Measurements from ENCODE around the gene TRIO. TPM values are rescaled to one million over a fixed set of nuclear protein-coding genes. Genes with fewer than 3 reads are reported as not detected.

Gene TRIO
- total RNA-seq, 2 experiments from 2014 or later, result 3.6 to 4.6 TPM

GRCh38 chr5:14364096-14364495, 221.0 kb downstream of the TRIO start:
- no peak overlapping the region for H3K4me3 Mint-ChIP-seq
- no peaks in the 10 kb centered on the region for H3K27me3 Mint-ChIP-seq (ENCODE audit: low read depth)
- no peaks in the 10 kb centered on the region for H3K9me3 Mint-ChIP-seq
- CTCF ChIA-PET, result interaction anchor here (0.7 to 5.2 kb wide), 11 partner anchors 9 to 368 kb away, joined by 3 to 73 read pairs (median 4); no protein-coding TSS in a partner anchor
- intact Hi-C loops (cut with micrococcal nuclease), result loop anchor here (1.0 to 5.0 kb wide), 6 partner anchors 12 to 650 kb away; no protein-coding TSS in a partner anchor
- H3K36me3 Mint-ChIP-seq (ENCODE audit: low read depth), result no peaks in the 10 kb centered on the region
- peaks cover 23% of the 10 kb centered on the region for H3K4me1 Mint-ChIP-seq (ENCODE audit: low read depth)
- H3K27ac Mint-ChIP-seq, result no peak overlapping the region
- no peak for DNase-seq

- H3K9me3 Mint-ChIP-seq, result no peaks in the 10 kb centered on the region
- no peak overlapping the region for H3K4me3 Mint-ChIP-seq
- peak; percentile 34 for DNase-seq
- intact Hi-C loops (cut with micrococcal nuclease), result loop anchor here (1.0 to 5.0 kb wide), 6 partner anchors 13 to 649 kb away; no protein-coding TSS in a partner anchor
- H3K27me3 Mint-ChIP-seq (ENCODE audit: low read depth), result no peaks in the 10 kb centered on the region
- CTCF ChIA-PET, result interaction anchor here (0.7 to 5.2 kb wide), 11 partner anchors 10 to 367 kb away, joined by 3 to 73 read pairs (median 4); no protein-coding TSS in a partner anchor
- H3K36me3 Mint-ChIP-seq (ENCODE audit: low read depth), result no peaks in the 10 kb centered on the region
- no peak overlapping the region for H3K27ac Mint-ChIP-seq
- H3K4me1 Mint-ChIP-seq (ENCODE audit: low read depth), result peaks cover 24% of the 10 kb centered on the region
Observed at GRCh38 chr5:14364576-14365472, 221.7 kb downstream of the TRIO start.

- no peaks in the 10 kb centered on the region for H3K9me3 Mint-ChIP-seq
- DNase-seq, result no peak
- CTCF ChIA-PET, result interaction anchor here (0.7 to 5.2 kb wide), 6 partner anchors 14 to 319 kb away, joined by 3 to 73 read pairs (median 8); no protein-coding TSS in a partner anchor
- peaks cover 24% of the 10 kb centered on the region for H3K4me1 Mint-ChIP-seq (ENCODE audit: low read depth)
- H3K36me3 Mint-ChIP-seq (ENCODE audit: low read depth), result no peaks in the 10 kb centered on the region
- H3K27me3 Mint-ChIP-seq (ENCODE audit: low read depth), result no peaks in the 10 kb centered on the region
- H3K27ac Mint-ChIP-seq, result no peak overlapping the region
- no peak overlapping the region for H3K4me3 Mint-ChIP-seq
- intact Hi-C loops (cut with micrococcal nuclease), result no loop called here
Observed at GRCh38 chr5:14365831-14366430, 222.8 kb downstream of the TRIO start.

GRCh38 chr5:14366763-14367162, 223.6 kb downstream of the TRIO start:
- H3K4me1 Mint-ChIP-seq (ENCODE audit: low read depth), result peaks cover 24% of the 10 kb centered on the region
- no peak overlapping the region for H3K4me3 Mint-ChIP-seq
- CTCF ChIA-PET, result interaction anchor here (0.8 to 5.2 kb wide), 4 partner anchors 15 to 318 kb away, joined by 3 to 73 read pairs (median 8); no protein-coding TSS in a partner anchor
- no peaks in the 10 kb centered on the region for H3K27me3 Mint-ChIP-seq (ENCODE audit: low read depth)
- no peaks in the 10 kb centered on the region for H3K36me3 Mint-ChIP-seq (ENCODE audit: low read depth)
- intact Hi-C loops (cut with micrococcal nuclease), result no loop called here
- H3K27ac Mint-ChIP-seq, result no peak overlapping the region
- DNase-seq, result no peak
- no peaks in the 10 kb centered on the region for H3K9me3 Mint-ChIP-seq

- Mint-ChIP-seq H3K9me3 (no peaks in the 10 kb centered on the region), H3K27me3 (ENCODE audit: low read depth) (no peaks in the 10 kb centered on the region), H3K27ac (no peak overlapping the region), H3K4me3 (no peak overlapping the region), H3K4me1 (ENCODE audit: low read depth) (peaks cover 24% of the 10 kb centered on the region), H3K36me3 (ENCODE audit: low read depth) (no peaks in the 10 kb centered on the region)
- DNase-seq, result no peak
- CTCF ChIA-PET, result interaction anchor here (0.8 to 5.2 kb wide), 4 partner anchors 16 to 282 kb away, joined by 3 to 73 read pairs (median 11); no protein-coding TSS in a partner anchor
- intact Hi-C loops (cut with micrococcal nuclease), result no loop called here
Observed at GRCh38 chr5:14367364-14367763, 224.2 kb downstream of the TRIO start.

- intact Hi-C loops (cut with micrococcal nuclease), result no loop called here
- no peak overlapping the region for H3K27ac Mint-ChIP-seq
- H3K4me1 Mint-ChIP-seq (ENCODE audit: low read depth), result peaks cover 21% of the 10 kb centered on the region
- DNase-seq, result no peak
- H3K36me3 Mint-ChIP-seq (ENCODE audit: low read depth), result no peaks in the 10 kb centered on the region
- no peak overlapping the region for H3K4me3 Mint-ChIP-seq
- CTCF ChIA-PET, result interaction anchor here (0.5 to 3.2 kb wide), 3 partner anchors 18 to 459 kb away, joined by 4 to 11 read pairs (median 11); no protein-coding TSS in a partner anchor
- no peaks in the 10 kb centered on the region for H3K9me3 Mint-ChIP-seq
- H3K27me3 Mint-ChIP-seq (ENCODE audit: low read depth), result no peaks in the 10 kb centered on the region
Observed at GRCh38 chr5:14369780-14370179, 226.6 kb downstream of the TRIO start.

GRCh38 chr5:14370386-14370785, 227.2 kb downstream of the TRIO start:
- Mint-ChIP-seq H3K27me3 (ENCODE audit: low read depth) (no peaks in the 10 kb centered on the region), H3K36me3 (ENCODE audit: low read depth) (no peaks in the 10 kb centered on the region), H3K27ac (no peak overlapping the region), H3K9me3 (no peaks in the 10 kb centered on the region), H3K4me1 (ENCODE audit: low read depth) (peaks cover 17% of the 10 kb centered on the region), H3K4me3 (no peak overlapping the region)
- no peak for DNase-seq
- CTCF ChIA-PET, result no interaction called here
- intact Hi-C loops (cut with micrococcal nuclease), result no loop called here

GRCh38 chr5:14373685-14374084, 230.5 kb downstream of the TRIO start:
- CTCF ChIA-PET, result interaction anchor here (1.0 kb wide), 1 partner anchor 276 kb away, joined by 3 read pairs; no protein-coding TSS in a partner anchor

GRCh38 chr5:14374100-14374499, 231.0 kb downstream of the TRIO start:
- intact Hi-C loops (cut with micrococcal nuclease), result no loop called here
- CTCF ChIA-PET, result no interaction called here

More at GRCh38 chr5:14373685-14374084, 230.5 kb downstream of the TRIO start:
- DNase-seq, result no peak
- Mint-ChIP-seq H3K36me3 (ENCODE audit: low read depth) (peaks cover 2% of the 10 kb centered on the region), H3K4me1 (ENCODE audit: low read depth) (peaks cover 2% of the 10 kb centered on the region), H3K4me3 (no peak overlapping the region), H3K27me3 (ENCODE audit: low read depth) (no peaks in the 10 kb centered on the region), H3K9me3 (no peaks in the 10 kb centered on the region), H3K27ac (no peak overlapping the region)
- intact Hi-C loops (cut with micrococcal nuclease), result no loop called here

GRCh38 chr5:14376789-14377188, 233.6 kb downstream of the TRIO start:
- H3K4me3 Mint-ChIP-seq, result no peak overlapping the region
- H3K27me3 Mint-ChIP-seq (ENCODE audit: low read depth), result no peaks in the 10 kb centered on the region
- peaks cover 4% of the 10 kb centered on the region for H3K36me3 Mint-ChIP-seq (ENCODE audit: low read depth)
- CTCF ChIA-PET, result interaction anchor here (0.7 kb wide), 1 partner anchor 331 kb away, joined by 3 read pairs; no protein-coding TSS in a partner anchor
- no peak for DNase-seq
- H3K4me1 Mint-ChIP-seq (ENCODE audit: low read depth), result no peaks in the 10 kb centered on the region
- no peaks in the 10 kb centered on the region for H3K9me3 Mint-ChIP-seq
- intact Hi-C loops (cut with micrococcal nuclease), result no loop called here
- H3K27ac Mint-ChIP-seq, result no peak overlapping the region

More at GRCh38 chr5:14374100-14374499, 231.0 kb downstream of the TRIO start:
- H3K36me3 Mint-ChIP-seq (ENCODE audit: low read depth), result peaks cover 2% of the 10 kb centered on the region
- H3K9me3 Mint-ChIP-seq, result no peaks in the 10 kb centered on the region
- H3K4me1 Mint-ChIP-seq (ENCODE audit: low read depth), result peaks cover 1% of the 10 kb centered on the region
- no peak overlapping the region for H3K27ac Mint-ChIP-seq
- H3K27me3 Mint-ChIP-seq (ENCODE audit: low read depth), result no peaks in the 10 kb centered on the region
- H3K4me3 Mint-ChIP-seq, result no peak overlapping the region
- no peak for DNase-seq

GRCh38 chr5:14379739-14380497, 236.8 kb downstream of the TRIO start:
- Mint-ChIP-seq H3K9me3 (no peaks in the 10 kb centered on the region), H3K27ac (no peak overlapping the region), H3K36me3 (ENCODE audit: low read depth) (peaks cover 4% of the 10 kb centered on the region), H3K4me1 (ENCODE audit: low read depth) (no peaks in the 10 kb centered on the region), H3K27me3 (ENCODE audit: low read depth) (no peaks in the 10 kb centered on the region), H3K4me3 (no peak overlapping the region)
- no peak for DNase-seq
- intact Hi-C loops (cut with micrococcal nuclease), result no loop called here
- CTCF ChIA-PET, result interaction anchor here (0.6 kb wide), 2 partner anchors 9 to 15 kb away, joined by 3 read pairs; no protein-coding TSS in a partner anchor

Measured in activated naive CD4-positive, alpha-beta T cell treated with anti-CD3 and anti-CD28 coated beads for 36 hours (primary cell).